Neuronal stem cell (in vitro differentiated cells): ENCODE measurements around the gene PNMA8C.

Experiments used
- DNase-seq: peaks from one replicate; pipeline ENCODE4 v3.0.0-alpha.2; 2013; ENCODE audit warnings: low spot score
- H2AFZ ChIP-seq: one replicate; pipeline ENCODE4 v1.6.1; 2013; ENCODE audit warnings: mild to moderate bottlenecking, low read length, inconsistent platforms
- H2AK5ac ChIP-seq: 2 replicates; pipeline ENCODE4 v1.6.1; 2013; ENCODE audit warnings: low read depth, mild to moderate bottlenecking, inconsistent platforms, low read length, moderate library complexity, mixed read lengths
- H2BK120ac ChIP-seq: 2 replicates; pipeline ENCODE4 v1.6.1; 2013; ENCODE audit warnings: low read depth, mild to moderate bottlenecking, inconsistent platforms, low read length, moderate library complexity, mixed read lengths
- H2BK12ac ChIP-seq: one replicate; pipeline ENCODE4 v1.6.1; 2013; ENCODE audit warnings: low read length, inconsistent platforms
- H2BK15ac ChIP-seq: 2 replicates; pipeline ENCODE4 v1.6.1; 2013; ENCODE audit warnings: mild to moderate bottlenecking, low read length, inconsistent platforms, mixed read lengths
- H2BK5ac ChIP-seq: one replicate; pipeline ENCODE4 v1.6.1; 2013; ENCODE audit warnings: inconsistent platforms, mild to moderate bottlenecking, low read length, moderate library complexity
- H3K14ac ChIP-seq: one replicate; pipeline ENCODE4 v1.6.1; 2013; ENCODE audit warnings: low read length, inconsistent platforms
- H3K18ac ChIP-seq: 2 replicates; pipeline ENCODE4 v1.6.1; 2013; ENCODE audit warnings: low read length, inconsistent platforms
- H3K23ac ChIP-seq: 2 replicates; pipeline ENCODE4 v1.6.1; 2013; ENCODE audit warnings: low read depth, mild to moderate bottlenecking, mixed read lengths, low read length, inconsistent platforms; ENCODE audit not compliant: poor library complexity
- H3K27ac ChIP-seq: replicated peaks from 3 replicates; pipeline ENCODE4 v1.5.1; 2013; ENCODE audit warnings: low read length, inconsistent platforms
- H3K27me3 ChIP-seq, 3 experiments: 2 replicates each; pipeline ENCODE4 v1.6.1; 2013; ENCODE audit warnings: low read length in 3 of 3, mild to moderate bottlenecking in 2 of 3, inconsistent platforms in 1 of 3, low read depth in 1 of 3, mixed read lengths in 1 of 3, moderate library complexity in 1 of 3; ENCODE audit not compliant: control insufficient read depth in 3 of 3, insufficient read depth in 3 of 3
- H3K36me3 ChIP-seq, 2 donors: replicated peaks in 1 of 2; 2 replicates each; pipeline ENCODE4 v1.6.1; 2013; ENCODE audit warnings: low read length in 2 of 2; ENCODE audit not compliant: control insufficient read depth in 2 of 2, insufficient read depth in 2 of 2
- H3K4ac ChIP-seq: 2 replicates; pipeline ENCODE4 v1.6.1; 2013; ENCODE audit warnings: inconsistent platforms, mild to moderate bottlenecking, low read length, moderate library complexity
- H3K4me1 ChIP-seq, 2 donors: 1 replicate in 1 of 2; 2 replicates in 1 of 2; pipeline ENCODE4 v1.6.1; 2013; ENCODE audit warnings: low read length in 2 of 2, low read depth in 1 of 2; ENCODE audit not compliant: control insufficient read depth in 2 of 2, insufficient read depth in 1 of 2
- H3K4me2 ChIP-seq: one replicate; pipeline ENCODE4 v1.6.1; 2013; ENCODE audit warnings: mild to moderate bottlenecking, low read length, inconsistent platforms; ENCODE audit not compliant: insufficient read depth, poor library complexity, severe bottlenecking
- H3K4me3 ChIP-seq, 2 donors: 2 replicates each; pipeline ENCODE4 v1.5.1; 2013; ENCODE audit warnings: low read length in 2 of 2, mild to moderate bottlenecking in 2 of 2, inconsistent platforms in 1 of 2, moderate library complexity in 1 of 2
- H3K79me1 ChIP-seq: one replicate; pipeline ENCODE4 v1.6.1; 2013; ENCODE audit warnings: low read depth, mild to moderate bottlenecking, inconsistent platforms, low read length, moderate library complexity
- H3K9ac ChIP-seq: one replicate; pipeline ENCODE4 v1.6.1; 2013; ENCODE audit warnings: mild to moderate bottlenecking, low read depth, low read length, inconsistent platforms; ENCODE audit not compliant: poor library complexity
- H3K9me3 ChIP-seq, 2 donors: replicated peaks in 1 of 2; 2 replicates each; pipeline versions ENCODE3 to v1.6.1; 2013; ENCODE audit warnings: low read length in 2 of 2, mild to moderate bottlenecking in 2 of 2, inconsistent platforms in 1 of 2, low read depth in 1 of 2, mixed read lengths in 1 of 2, moderate library complexity in 1 of 2; ENCODE audit not compliant: control insufficient read depth in 2 of 2, insufficient read depth in 1 of 2
- H4K8ac ChIP-seq: one replicate; pipeline ENCODE4 v1.6.1; 2013; ENCODE audit warnings: low read depth, mild to moderate bottlenecking, inconsistent platforms, low read length, moderate library complexity
- H4K91ac ChIP-seq: one replicate; pipeline ENCODE4 v1.6.1; 2013; ENCODE audit warnings: low read length, low read depth, mild to moderate bottlenecking, inconsistent platforms; ENCODE audit not compliant: poor library complexity
- WGBS, 2 donors: extraction: QIAGEN DNeasy Blood & Tissue Kit; methylation state at CpG; one replicate each; pipeline ENCODE4 v1.1.7; 2013; ENCODE audit warnings: missing lambda C conversion rate in 2 of 2, mixed read lengths in 1 of 2; ENCODE audit not compliant: insufficient read length in 2 of 2, insufficient replicate concordance in 1 of 2; ENCODE audit errors: extremely low coverage in 2 of 2; 5-methylcytosine and 5-hydroxymethylcytosine counted together

The PNMA8C gene

GRCh38 chr19:46381756-46382345 is 46.9 kb downstream of the PNMA8C start:
- WGBS, 2 donors: no CpG with 5 or more reads among the region's 15 CpGs
- Histone ChIP-seq H2AK5ac (no peak overlapping the region), H3K9me3 (peaks cover 0 to 9% of the 10 kb centered on the region in 2 donors), H3K14ac (no peak overlapping the region), H3K18ac (no peak overlapping the region), H3K27me3 (no peaks in the 10 kb centered on the region), H3K9ac (no peak overlapping the region), H4K91ac (no peak overlapping the region), H2AFZ (no peak overlapping the region), H2BK15ac (no peak overlapping the region), H3K4me2 (no peak overlapping the region), H3K23ac (no peak overlapping the region), H4K8ac (no peak overlapping the region), H3K4ac (no peak overlapping the region), H3K4me3 (peak overlapping the region in 1 of 2 donors; percentile 8), H3K27ac (no peak overlapping the region), H3K4me1 (no peaks in the 10 kb centered on the region), H2BK12ac (no peak overlapping the region), H3K36me3 (peaks cover 47 to 99% of the 10 kb centered on the region in 2 donors), H3K79me1 (peaks cover 1% of the 10 kb centered on the region), H2BK5ac (no peak overlapping the region), H2BK120ac (no peak overlapping the region)
- no peak for DNase-seq

- WGBS, 2 donors: no CpG with 5 or more reads among the region's 2 CpGs
- Histone ChIP-seq H3K9me3 (peaks cover 2 to 9% of the 10 kb centered on the region in 2 donors), H2BK5ac (no peak overlapping the region), H3K27me3 (no peaks in the 10 kb centered on the region), H3K23ac (no peak overlapping the region), H3K4ac (no peak overlapping the region), H2BK120ac (no peak overlapping the region), H2BK12ac (no peak overlapping the region), H3K79me1 (no peaks in the 10 kb centered on the region), H3K14ac (no peak overlapping the region), H2AK5ac (no peak overlapping the region), H3K4me2 (no peak overlapping the region), H4K8ac (no peak overlapping the region), H2BK15ac (no peak overlapping the region), H2AFZ (no peak overlapping the region), H4K91ac (no peak overlapping the region), H3K36me3 (peaks cover 48 to 99% of the 10 kb centered on the region in 2 donors), H3K9ac (no peak overlapping the region), H3K4me3 (no peak overlapping the region), H3K27ac (no peak overlapping the region), H3K4me1 (no peaks in the 10 kb centered on the region), H3K18ac (no peak overlapping the region)
- DNase-seq: no peak
Observed at GRCh38 chr19:46381346-46381745, 47.4 kb downstream of the PNMA8C start.

GRCh38 chr19:46380690-46381089 is 48.0 kb downstream of the PNMA8C start:
- Histone ChIP-seq H3K27ac (no peak overlapping the region), H2BK120ac (no peak overlapping the region), H4K8ac (no peak overlapping the region), H2AFZ (no peak overlapping the region), H2BK5ac (no peak overlapping the region), H4K91ac (no peak overlapping the region), H3K36me3 (peaks cover 46 to 99% of the 10 kb centered on the region in 2 donors), H3K79me1 (no peaks in the 10 kb centered on the region), H2AK5ac (no peak overlapping the region), H3K4ac (no peak overlapping the region), H3K4me3 (no peak overlapping the region), H3K4me1 (no peaks in the 10 kb centered on the region), H2BK12ac (no peak overlapping the region), H3K23ac (no peak overlapping the region), H2BK15ac (no peak overlapping the region), H3K14ac (no peak overlapping the region), H3K9me3 (peaks cover 2 to 9% of the 10 kb centered on the region in 2 donors), H3K27me3 (no peaks in the 10 kb centered on the region), H3K9ac (no peak overlapping the region), H3K4me2 (no peak overlapping the region), H3K18ac (no peak overlapping the region)
- no CpG with 5 or more reads among the region's 2 CpGs for WGBS, 2 donors
- DNase-seq: no peak

GRCh38 chr19:46378268-46378667 is 50.5 kb downstream of the PNMA8C start:
- H3K4me3 ChIP-seq: no peak overlapping the region
- WGBS, 2 donors: no CpG with 5 or more reads among the region's 2 CpGs
- no peak overlapping the region for H4K8ac ChIP-seq
- H2BK12ac ChIP-seq: no peak overlapping the region
- peaks cover 2 to 9% of the 10 kb centered on the region in 2 donors for H3K9me3 ChIP-seq
- no peak overlapping the region for H2BK5ac ChIP-seq
- no peak overlapping the region for H3K23ac ChIP-seq
- no peak overlapping the region for H3K9ac ChIP-seq
- no peak overlapping the region for H3K4ac ChIP-seq
- H3K4me2 ChIP-seq: no peak overlapping the region
- no peaks in the 10 kb centered on the region for H3K27me3 ChIP-seq
- no peak overlapping the region for H2AK5ac ChIP-seq
- peaks cover 6% of the 10 kb centered on the region for H3K79me1 ChIP-seq
- H4K91ac ChIP-seq: no peak overlapping the region
- no peak overlapping the region for H3K18ac ChIP-seq
- H3K27ac ChIP-seq: no peak overlapping the region
- no peak overlapping the region for H2BK15ac ChIP-seq
- no peak overlapping the region for H2AFZ ChIP-seq
- no peak for DNase-seq
- no peak overlapping the region for H3K14ac ChIP-seq
- H3K36me3 ChIP-seq: peaks cover 33 to 95% of the 10 kb centered on the region in 2 donors
- peaks cover 8 to 9% of the 10 kb centered on the region in 2 donors for H3K4me1 ChIP-seq
- H2BK120ac ChIP-seq: no peak overlapping the region
